ENCODE results near the gene PAK1.

The PAK1 gene

GRCh38 chr11:77515483-77515882 lies 41.6 kb upstream of the PAK1 start:
- ChIA-PET POLR2A (no interaction called here), CTCF (no interaction called here)
- DNase-seq (ENCODE audit: extremely low spot score), result no peak
- TF ChIP-seq CTCF (IDR thresholded peaks at IDR 0.05; ENCODE audit: control extremely low read depth, extremely low read depth, low read depth, missing control alignments), result no peak

- DNase-seq (ENCODE audit: extremely low spot score), result no peak
- ChIA-PET CTCF (no interaction called here), POLR2A (no interaction called here)
- TF ChIP-seq CTCF (IDR thresholded peaks at IDR 0.05; ENCODE audit: control extremely low read depth, extremely low read depth, low read depth, missing control alignments), result no peak
Measured at GRCh38 chr11:77515063-77515462, 41.2 kb upstream of the PAK1 start.

GRCh38 chr11:77512092-77512491 lies 38.2 kb upstream of the PAK1 start:
- POLR2A ChIA-PET, result no interaction called here
- no peak for TF ChIP-seq CTCF (IDR thresholded peaks at IDR 0.05; ENCODE audit: control extremely low read depth, extremely low read depth, low read depth, missing control alignments)
- CTCF ChIA-PET, result interaction anchor here (1.0 to 1.7 kb wide), 3 partner anchors 9 to 385 kb away, joined by 3 to 4 read pairs (median 4); no protein-coding TSS in a partner anchor
- no peak for DNase-seq (ENCODE audit: extremely low spot score)

- ChIA-PET CTCF (interaction anchor here (1.0 kb wide), 1 partner anchor 46 kb away, joined by 3 read pairs; no protein-coding TSS in a partner anchor), POLR2A (no interaction called here)
- DNase-seq (ENCODE audit: extremely low spot score), result no peak
- no peak for TF ChIP-seq CTCF (IDR thresholded peaks at IDR 0.05; ENCODE audit: control extremely low read depth, extremely low read depth, low read depth, missing control alignments)
Measured at GRCh38 chr11:77510851-77511250, 37.0 kb upstream of the PAK1 start.

- TF ChIP-seq CTCF (IDR thresholded peaks at IDR 0.05; ENCODE audit: control extremely low read depth, extremely low read depth, low read depth, missing control alignments), result no peak
- ChIA-PET POLR2A (no interaction called here), CTCF (no interaction called here)
- DNase-seq (ENCODE audit: extremely low spot score), result no peak
Measured at GRCh38 chr11:77510095-77510494, 36.2 kb upstream of the PAK1 start.

GRCh38 chr11:77508019-77508418 lies 34.1 kb upstream of the PAK1 start:
- no peak for DNase-seq (ENCODE audit: extremely low spot score)
- no peak for TF ChIP-seq CTCF (IDR thresholded peaks at IDR 0.05; ENCODE audit: control extremely low read depth, extremely low read depth, low read depth, missing control alignments)
- ChIA-PET CTCF (interaction anchor here (1.0 kb wide), 1 partner anchor 120 kb away, joined by 3 read pairs; no protein-coding TSS in a partner anchor), POLR2A (no interaction called here)

- CTCF ChIA-PET, result interaction anchor here (0.7 kb wide), 1 partner anchor 1537 kb away, joined by 3 read pairs; no protein-coding TSS in a partner anchor
- no peak for DNase-seq (ENCODE audit: extremely low spot score)
- POLR2A ChIA-PET, result no interaction called here
- no peak for TF ChIP-seq CTCF (IDR thresholded peaks at IDR 0.05; ENCODE audit: control extremely low read depth, extremely low read depth, low read depth, missing control alignments)
Measured at GRCh38 chr11:77506857-77507256, 33.0 kb upstream of the PAK1 start.
